ENCODE data around the gene RXRG. TPM values are rescaled to one million over a fixed set of nuclear protein-coding genes. Genes with fewer than 3 reads are reported as not detected.

RXRG gene
- total RNA-seq, 1 experiment from 2014 or later: not detected

GRCh38 chr1:165369255-165369848, 75.6 kb downstream of the RXRG start:
- ChIA-PET CTCF (interaction anchor here (0.6 to 5.6 kb wide), 39 partner anchors 9 to 535 kb away, joined by 3 to 137 read pairs (median 4); partner anchors contain the start of genes LMX1A and MGST3), POLR2A (interaction anchor here (0.7 kb wide), 1 partner anchor 55 kb away, joined by 3 read pairs; no protein-coding TSS in a partner anchor)
- TF ChIP-seq CDX4 (CRISPR knock-in tag; IDR thresholded peaks at IDR 0.05; ENCODE audit: borderline replicate concordance): no peak
- TF ChIP-seq TP53 (CRISPR knock-in tag; IDR thresholded peaks at IDR 0.05): no peak
- TF ChIP-seq CTCF (IDR thresholded peaks at IDR 0.05): peak; percentile 70
- ATAC-seq (peak; percentile 63), DNase-seq (ENCODE audit: low spot score) (peak; percentile 78)
- no peak overlapping the region for H3K27ac Mint-ChIP-seq
- peaks cover 8% of the 10 kb centered on the region for H3K4me1 Mint-ChIP-seq
- no peak overlapping the region for H3K4me3 Mint-ChIP-seq
- no peaks in the 10 kb centered on the region for H3K9me3 Mint-ChIP-seq
- no peaks in the 10 kb centered on the region for H3K36me3 Mint-ChIP-seq
- peaks cover 42% of the 10 kb centered on the region for H3K27me3 Mint-ChIP-seq (ENCODE audit: low read depth)

DNA sequence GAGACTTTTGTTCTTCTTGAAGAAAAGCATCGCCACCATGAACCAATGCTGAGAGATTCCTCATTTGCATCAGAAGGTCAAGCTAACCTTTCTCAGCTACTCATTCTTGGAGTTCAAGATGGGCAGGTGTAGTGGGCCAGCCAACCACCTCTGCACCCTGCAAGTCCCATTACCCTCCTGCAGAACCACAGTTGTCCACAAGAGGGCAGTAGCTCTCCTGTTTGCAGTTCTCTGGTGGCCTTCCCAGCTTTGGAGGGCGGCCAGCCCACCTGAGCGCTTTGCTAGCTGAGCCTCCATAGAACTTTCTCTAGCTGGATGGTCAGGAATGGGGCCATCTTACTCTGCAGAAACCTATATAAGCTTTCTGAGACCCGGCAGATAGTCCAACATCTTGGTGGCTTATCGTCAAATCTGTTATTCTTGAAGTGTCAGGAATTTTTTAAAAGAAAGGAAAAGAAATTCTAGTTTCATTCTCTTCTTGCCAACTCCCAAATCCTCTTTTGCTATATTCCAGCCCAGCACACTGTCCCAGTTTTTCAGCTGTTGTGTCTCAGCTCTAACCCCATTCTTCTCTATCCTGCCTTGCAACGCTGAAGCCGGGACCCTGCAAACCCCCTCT, 77.4 kb downstream of the RXRG start:
- TF ChIP-seq GTF2I (CRISPR knock-in tag; conservative IDR thresholded peaks at IDR 0.05) (no peak), CTCF (IDR thresholded peaks at IDR 0.05) (peak; percentile 95)
- H3K27me3 Mint-ChIP-seq (ENCODE audit: low read depth): peaks cover 33% of the 10 kb centered on the region
- peak; percentile 93 for ATAC-seq
- H3K4me3 Mint-ChIP-seq: no peak overlapping the region
- no peak overlapping the region for H3K27ac Mint-ChIP-seq
- peaks cover 12% of the 10 kb centered on the region for H3K4me1 Mint-ChIP-seq
- H3K9me3 Mint-ChIP-seq: no peaks in the 10 kb centered on the region
- CTCF ChIA-PET: interaction anchor here (0.5 to 5.6 kb wide), 68 partner anchors 9 to 1580 kb away, joined by 3 to 137 read pairs (median 4); partner anchors contain the start of gene LMX1A
- POLR2A ChIA-PET: interaction anchor here (1.5 kb wide), 1 partner anchor 9 kb away, joined by 5 read pairs; no protein-coding TSS in a partner anchor
- peak; percentile 97 for DNase-seq (ENCODE audit: low spot score)
- H3K36me3 Mint-ChIP-seq: no peaks in the 10 kb centered on the region

DNA sequence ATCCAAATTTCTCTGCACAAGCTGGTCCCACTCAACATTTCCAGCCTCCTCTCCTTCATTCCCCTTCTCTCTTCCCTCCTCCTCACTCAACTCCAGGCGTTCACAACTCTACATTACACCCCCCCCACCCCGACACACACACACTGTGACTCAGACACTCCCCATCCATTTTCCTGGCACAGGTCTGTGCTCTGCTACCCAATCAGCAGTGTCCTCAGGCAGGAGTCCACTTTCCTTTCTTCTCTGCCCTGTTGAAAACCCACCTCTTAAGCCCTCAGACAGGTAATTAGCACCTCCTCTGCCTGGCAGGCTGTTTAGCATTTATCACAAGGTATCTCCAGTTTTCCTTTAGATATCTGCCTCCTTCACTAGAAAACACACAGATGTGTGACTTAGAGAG, 79.6 kb downstream of the RXRG start:
- ChIA-PET POLR2A (no interaction called here), CTCF (interaction anchor here (1.0 to 2.7 kb wide), 2 partner anchors 220 to 236 kb away, joined by 4 to 27 read pairs; no protein-coding TSS in a partner anchor)
- Mint-ChIP-seq H3K36me3 (no peaks in the 10 kb centered on the region), H3K27me3 (ENCODE audit: low read depth) (peaks cover 34% of the 10 kb centered on the region), H3K27ac (no peak overlapping the region), H3K4me1 (peaks cover 12% of the 10 kb centered on the region), H3K9me3 (no peaks in the 10 kb centered on the region), H3K4me3 (no peak overlapping the region)
- DNase-seq (ENCODE audit: low spot score) (no peak), ATAC-seq (no peak)
- TF ChIP-seq, protein P1, sequence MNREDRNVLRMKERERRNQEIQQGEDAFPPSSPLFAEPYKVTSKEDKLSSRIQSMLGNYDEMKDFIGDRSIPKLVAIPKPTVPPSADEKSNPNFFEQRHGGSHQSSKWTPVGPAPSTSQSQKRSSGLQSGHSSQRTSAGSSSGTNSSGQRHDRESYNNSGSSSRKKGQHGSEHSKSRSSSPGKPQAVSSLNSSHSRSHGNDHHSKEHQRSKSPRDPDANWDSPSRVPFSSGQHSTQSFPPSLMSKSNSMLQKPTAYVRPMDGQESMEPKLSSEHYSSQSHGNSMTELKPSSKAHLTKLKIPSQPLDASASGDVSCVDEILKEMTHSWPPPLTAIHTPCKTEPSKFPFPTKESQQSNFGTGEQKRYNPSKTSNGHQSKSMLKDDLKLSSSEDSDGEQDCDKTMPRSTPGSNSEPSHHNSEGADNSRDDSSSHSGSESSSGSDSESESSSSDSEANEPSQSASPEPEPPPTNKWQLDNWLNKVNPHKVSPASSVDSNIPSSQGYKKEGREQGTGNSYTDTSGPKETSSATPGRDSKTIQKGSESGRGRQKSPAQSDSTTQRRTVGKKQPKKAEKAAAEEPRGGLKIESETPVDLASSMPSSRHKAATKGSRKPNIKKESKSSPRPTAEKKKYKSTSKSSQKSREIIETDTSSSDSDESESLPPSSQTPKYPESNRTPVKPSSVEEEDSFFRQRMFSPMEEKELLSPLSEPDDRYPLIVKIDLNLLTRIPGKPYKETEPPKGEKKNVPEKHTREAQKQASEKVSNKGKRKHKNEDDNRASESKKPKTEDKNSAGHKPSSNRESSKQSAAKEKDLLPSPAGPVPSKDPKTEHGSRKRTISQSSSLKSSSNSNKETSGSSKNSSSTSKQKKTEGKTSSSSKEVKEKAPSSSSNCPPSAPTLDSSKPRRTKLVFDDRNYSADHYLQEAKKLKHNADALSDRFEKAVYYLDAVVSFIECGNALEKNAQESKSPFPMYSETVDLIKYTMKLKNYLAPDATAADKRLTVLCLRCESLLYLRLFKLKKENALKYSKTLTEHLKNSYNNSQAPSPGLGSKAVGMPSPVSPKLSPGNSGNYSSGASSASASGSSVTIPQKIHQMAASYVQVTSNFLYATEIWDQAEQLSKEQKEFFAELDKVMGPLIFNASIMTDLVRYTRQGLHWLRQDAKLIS (CRISPR knock-in tag; IDR thresholded peaks at IDR 0.05; ENCODE audit: borderline replicate concordance): no peak
- TF ChIP-seq ZNF317 (CRISPR knock-in tag; IDR thresholded peaks at IDR 0.05; ENCODE audit: borderline replicate concordance, low read depth) (no peak), HMGA2 (CRISPR knock-in tag; IDR thresholded peaks at IDR 0.05) (no peak), IRF2 (CRISPR knock-in tag; IDR thresholded peaks at IDR 0.05; ENCODE audit: borderline replicate concordance, low read depth) (no peak), SOX15 (CRISPR knock-in tag; IDR thresholded peaks at IDR 0.05) (no peak), ATF2 (CRISPR knock-in tag; IDR thresholded peaks at IDR 0.05; ENCODE audit: borderline replicate concordance, low read depth) (no peak), PRRX2 (CRISPR knock-in tag; IDR thresholded peaks at IDR 0.05) (no peak), SP1 (CRISPR knock-in tag; conservative IDR thresholded peaks at IDR 0.05) (no peak), ATF3 (CRISPR knock-in tag; conservative IDR thresholded peaks at IDR 0.05) (no peak)
- TF ChIP-seq, protein P2, sequence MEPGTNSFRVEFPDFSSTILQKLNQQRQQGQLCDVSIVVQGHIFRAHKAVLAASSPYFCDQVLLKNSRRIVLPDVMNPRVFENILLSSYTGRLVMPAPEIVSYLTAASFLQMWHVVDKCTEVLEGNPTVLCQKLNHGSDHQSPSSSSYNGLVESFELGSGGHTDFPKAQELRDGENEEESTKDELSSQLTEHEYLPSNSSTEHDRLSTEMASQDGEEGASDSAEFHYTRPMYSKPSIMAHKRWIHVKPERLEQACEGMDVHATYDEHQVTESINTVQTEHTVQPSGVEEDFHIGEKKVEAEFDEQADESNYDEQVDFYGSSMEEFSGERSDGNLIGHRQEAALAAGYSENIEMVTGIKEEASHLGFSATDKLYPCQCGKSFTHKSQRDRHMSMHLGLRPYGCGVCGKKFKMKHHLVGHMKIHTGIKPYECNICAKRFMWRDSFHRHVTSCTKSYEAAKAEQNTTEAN (CRISPR knock-in tag; IDR thresholded peaks at IDR 0.05): no peak
- TF ChIP-seq, protein P3, sequence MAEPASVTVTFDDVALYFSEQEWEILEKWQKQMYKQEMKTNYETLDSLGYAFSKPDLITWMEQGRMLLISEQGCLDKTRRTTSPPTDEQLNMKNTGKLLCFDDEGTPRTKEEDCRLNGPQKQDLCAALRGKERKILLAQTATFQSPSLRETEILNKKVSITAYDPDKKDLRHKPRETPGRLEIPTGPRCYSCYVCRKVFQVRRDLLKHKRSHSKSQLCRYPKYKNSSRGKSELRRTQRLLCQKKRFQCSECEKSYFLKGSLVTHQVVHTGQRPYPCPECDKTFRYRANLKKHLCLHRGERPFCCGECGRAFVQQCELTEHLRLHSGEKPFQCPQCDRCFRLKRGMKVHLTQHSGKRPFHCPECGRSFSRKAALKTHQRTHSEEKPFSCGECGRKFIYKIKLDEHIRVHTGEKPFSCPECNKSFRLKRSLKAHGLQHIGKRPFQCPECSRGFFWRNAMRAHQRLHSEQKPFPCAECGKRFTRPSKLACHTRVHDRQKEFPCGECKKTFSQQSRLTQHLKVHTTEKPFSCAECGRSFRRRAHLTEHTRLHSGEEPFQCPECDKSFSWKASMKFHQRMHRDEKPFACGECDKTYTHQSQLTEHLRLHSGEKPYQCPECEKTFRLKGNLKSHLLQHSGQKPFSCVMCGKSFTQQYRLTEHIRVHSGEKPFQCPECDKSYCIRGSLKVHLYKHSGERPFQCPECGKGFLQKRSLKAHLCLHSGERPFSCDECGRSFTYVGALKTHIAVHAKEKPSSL (CRISPR knock-in tag; conservative IDR thresholded peaks at IDR 0.05): no peak

Measured in WTC11 (cell line).